ENCODE measurements around the gene CYBC1.

CYBC1 gene

DNA sequence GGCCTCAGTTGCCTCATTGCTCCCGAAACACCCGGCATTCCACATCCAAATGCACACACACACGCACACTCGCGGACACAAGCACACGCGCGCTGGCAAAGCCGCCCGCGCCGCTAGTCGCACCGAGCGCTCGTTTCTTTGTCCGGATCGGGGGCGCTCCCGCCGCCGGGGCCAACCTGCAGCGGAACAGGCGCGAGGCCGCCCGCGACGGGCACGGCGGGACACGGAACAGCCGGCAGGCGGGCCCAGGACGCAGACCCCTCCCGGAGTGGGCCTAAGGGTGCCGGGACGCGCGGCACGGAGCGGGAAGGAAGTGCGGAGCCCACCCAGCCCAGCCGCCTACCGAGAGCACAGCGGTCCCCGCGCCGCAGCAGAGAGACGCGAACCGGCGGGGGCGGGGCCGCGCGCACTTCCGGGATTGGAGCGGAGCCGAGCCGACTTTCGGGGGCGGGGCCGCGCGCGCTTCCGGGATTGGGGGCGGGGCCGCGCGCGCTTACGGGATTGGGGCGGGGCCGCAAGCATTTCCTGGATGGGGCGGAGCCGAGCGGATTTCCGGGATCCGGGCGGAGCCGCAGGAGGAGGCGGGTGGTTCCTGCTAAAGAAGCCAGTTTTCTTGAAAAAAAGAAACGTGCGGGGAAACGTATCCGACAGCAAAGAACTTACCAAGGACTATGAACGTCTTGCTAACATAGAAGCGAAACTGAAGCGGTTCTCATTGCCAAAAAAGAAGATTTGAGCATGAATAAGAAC lies at the start of gene CYBC1:
CYBC1 (minus strand) TSS at position 396 of the 750 bp plus-strand sequence. CDS start 1,498 bp downstream, outside the sequence.
- peak within 1 kb of the TSS; percentile 89 for H3K4me3 ChIP-seq (ENCODE audit: low read depth, low read length)
- TF ChIP-seq, protein P1, sequence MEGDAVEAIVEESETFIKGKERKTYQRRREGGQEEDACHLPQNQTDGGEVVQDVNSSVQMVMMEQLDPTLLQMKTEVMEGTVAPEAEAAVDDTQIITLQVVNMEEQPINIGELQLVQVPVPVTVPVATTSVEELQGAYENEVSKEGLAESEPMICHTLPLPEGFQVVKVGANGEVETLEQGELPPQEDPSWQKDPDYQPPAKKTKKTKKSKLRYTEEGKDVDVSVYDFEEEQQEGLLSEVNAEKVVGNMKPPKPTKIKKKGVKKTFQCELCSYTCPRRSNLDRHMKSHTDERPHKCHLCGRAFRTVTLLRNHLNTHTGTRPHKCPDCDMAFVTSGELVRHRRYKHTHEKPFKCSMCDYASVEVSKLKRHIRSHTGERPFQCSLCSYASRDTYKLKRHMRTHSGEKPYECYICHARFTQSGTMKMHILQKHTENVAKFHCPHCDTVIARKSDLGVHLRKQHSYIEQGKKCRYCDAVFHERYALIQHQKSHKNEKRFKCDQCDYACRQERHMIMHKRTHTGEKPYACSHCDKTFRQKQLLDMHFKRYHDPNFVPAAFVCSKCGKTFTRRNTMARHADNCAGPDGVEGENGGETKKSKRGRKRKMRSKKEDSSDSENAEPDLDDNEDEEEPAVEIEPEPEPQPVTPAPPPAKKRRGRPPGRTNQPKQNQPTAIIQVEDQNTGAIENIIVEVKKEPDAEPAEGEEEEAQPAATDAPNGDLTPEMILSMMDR (IDR thresholded peaks at IDR 0.05; ENCODE audit: low read depth, low read length), result no peak

DNA sequence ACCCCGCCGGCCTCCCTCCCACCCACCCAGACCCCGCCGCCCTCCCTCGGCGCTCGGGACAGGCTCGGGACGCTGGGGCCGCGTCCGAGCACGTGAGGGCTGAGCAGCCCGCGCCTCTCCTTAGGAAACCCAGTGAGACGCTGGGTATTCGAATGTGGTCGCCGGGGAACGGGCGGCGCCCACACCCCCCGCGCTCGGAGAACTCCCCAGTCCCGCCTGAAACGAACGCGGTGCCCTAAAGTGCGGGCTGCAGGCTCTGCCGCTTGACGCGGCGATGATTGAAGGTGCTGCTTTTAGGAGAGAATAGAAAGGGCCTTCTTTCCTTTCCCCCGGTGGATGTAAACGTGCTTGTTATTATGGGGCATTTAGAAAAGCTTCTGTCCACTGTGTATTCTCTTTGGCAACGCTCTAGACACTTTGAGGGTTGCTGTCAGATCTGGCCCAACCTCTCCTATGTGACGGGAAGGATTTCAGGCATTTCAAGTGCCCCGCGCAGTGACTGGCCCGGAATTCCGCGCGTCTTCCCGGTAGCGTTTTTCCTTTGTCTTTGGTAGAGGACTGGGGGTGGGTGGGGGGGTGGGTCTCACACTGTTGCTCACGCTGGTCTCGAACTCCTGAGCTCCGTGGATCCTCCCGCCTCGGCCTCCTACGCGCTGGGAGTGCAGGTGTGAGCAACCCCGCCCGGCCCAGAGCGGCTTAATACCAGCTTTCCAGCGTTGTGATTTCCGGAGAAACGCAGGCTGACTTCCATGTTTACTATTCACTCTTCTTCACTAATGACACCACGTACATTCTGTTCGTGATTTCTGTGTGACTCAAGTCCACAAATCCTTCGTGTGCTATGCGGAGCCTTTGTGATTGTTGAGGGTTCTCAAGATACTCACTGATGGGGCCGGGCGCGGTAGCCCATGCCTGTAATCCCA lies 47.2 kb upstream of the CYBC1 start:
- peak overlapping the region; percentile 53 for H3K4me3 ChIP-seq (ENCODE audit: low read depth, low read length)
- TF ChIP-seq, protein P1 (IDR thresholded peaks at IDR 0.05; ENCODE audit: low read depth, low read length), result no peak

DNA sequence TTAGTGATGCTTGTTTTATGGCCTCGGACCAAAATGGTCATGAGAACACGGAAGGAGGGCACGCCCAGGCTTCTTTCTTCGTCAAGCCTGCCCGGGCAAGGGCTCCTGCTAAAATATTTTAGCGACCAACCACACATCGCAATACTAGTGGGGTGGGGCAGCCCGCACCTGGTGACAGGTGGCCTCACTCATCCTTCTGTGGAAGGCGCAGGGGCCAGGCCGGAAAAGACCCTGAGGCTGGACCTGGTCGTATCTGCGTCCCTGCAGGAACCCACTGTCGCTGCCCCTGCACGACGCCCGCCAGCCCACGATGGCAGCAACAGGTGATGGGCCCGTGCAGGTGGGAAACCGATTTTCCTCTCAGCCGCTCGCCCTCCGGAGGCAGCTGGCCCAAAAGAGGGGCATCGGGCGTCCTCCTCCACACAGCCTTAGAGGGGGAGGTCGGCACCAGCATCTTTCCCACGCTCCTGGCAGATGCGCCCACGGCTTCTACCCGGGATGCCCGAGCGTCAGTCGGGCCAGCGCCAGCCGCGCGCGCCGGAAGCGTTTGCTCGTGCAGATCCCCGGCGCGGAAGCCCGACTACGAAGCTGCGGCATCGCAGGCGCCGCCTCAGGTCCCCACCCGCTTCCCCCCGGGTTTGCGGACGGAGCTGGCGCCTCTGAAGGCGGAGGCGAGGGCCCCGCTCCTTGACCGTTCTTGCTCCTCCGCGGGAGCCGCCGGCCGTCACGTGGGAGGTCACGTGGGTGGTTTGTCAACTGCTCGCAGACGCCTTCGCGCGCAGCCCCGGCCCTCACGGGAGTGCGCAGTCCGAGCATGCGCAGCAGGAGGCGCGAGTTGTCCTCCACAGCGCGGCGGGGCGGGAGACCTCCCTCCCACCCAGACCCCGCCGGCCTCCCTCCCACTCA lies 46.2 kb upstream of the CYBC1 start:
- H3K4me3 ChIP-seq (ENCODE audit: low read depth, low read length), result peak overlapping the region; percentile 69
- TF ChIP-seq, protein P1 (IDR thresholded peaks at IDR 0.05; ENCODE audit: low read depth, low read length), result no peak

DNA sequence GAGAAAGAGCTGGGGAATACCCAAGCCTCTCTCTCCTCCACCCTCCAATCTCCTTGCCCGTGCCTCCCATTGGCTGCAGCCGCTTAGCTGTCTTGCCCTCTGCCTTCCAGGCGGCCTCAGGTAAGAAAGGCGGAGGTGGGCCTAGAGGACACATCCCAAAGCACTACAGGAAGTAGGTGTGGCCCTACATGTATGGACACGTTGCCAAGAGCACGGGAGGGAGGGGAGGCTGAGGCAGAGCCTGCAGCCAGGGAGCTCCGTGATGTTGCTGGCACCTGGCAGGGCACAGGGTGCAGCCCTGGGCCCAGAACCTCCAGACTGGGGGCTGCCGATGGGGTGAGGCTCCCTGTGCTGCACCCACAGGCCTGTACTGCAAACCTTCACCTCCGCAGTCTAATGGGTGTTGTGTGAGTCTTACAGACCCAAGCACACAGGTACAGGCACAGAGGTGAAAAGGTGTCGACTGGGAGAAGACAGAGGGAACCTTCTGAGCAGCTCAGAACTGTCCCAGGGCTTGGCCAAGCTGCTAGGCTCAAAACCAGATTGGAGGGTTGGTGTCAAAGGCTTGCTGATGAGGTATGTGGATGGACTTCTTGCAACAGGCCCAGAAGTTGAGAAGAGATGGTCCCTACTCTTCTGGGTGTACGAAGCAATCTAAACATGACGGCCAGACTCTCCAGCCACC lies 45.4 kb upstream of the CYBC1 start:
- no peak overlapping the region for H3K4me3 ChIP-seq (ENCODE audit: low read depth, low read length)
- TF ChIP-seq, protein P1 (IDR thresholded peaks at IDR 0.05; ENCODE audit: low read depth, low read length), result no peak

DNA sequence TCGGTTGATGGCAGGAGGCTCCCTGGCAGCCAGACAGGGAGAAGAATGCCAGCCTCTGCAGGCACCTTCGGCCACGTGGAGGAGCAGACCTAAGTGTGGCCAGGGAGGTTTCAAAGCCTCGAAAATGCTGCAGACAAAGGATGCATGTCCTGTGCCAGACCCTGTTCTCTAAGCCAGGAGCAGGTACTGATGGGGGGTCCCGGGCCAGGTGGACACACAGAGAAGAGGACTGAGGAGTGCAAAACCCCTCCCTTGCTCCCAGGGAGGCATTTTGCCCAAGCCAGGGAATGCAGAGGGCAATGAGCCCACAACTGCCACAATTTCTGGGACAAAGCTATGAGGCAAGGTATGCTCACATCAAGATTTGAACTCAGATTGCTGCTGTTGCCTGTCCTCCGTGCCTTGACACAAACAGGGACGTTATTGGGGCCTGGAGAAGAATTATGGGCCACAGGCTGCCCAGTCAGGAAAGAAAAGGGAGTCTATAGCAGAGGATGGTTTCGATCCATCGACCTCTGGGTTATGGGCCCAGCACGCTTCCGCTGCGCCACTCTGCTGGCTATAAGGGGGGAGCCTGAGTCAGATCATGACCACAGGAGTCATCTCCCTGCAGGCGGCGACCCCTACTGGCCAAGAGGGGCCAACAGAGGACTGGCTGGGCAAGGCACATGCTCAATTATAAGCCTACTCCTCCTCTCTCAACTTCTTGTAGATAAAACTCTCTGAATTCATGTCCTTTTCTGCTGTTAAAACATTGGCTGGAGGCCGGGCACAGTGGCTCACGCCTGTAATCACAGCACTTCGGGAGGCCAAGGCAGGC lies 43.9 kb upstream of the CYBC1 start:
- no peak overlapping the region for H3K4me3 ChIP-seq (ENCODE audit: low read depth, low read length)
- TF ChIP-seq, protein P1 (IDR thresholded peaks at IDR 0.05; ENCODE audit: low read depth, low read length), result peak; percentile 88

All from WI38 (cell line).